ENCODE results near the gene CDKN2B-AS1. TPM values are rescaled to one million over a fixed set of nuclear protein-coding genes. Genes with fewer than 3 reads are reported as not detected.

Gene CDKN2B-AS1
- 1 to 10 TPM; 2.3 to 3.8 TPM for total RNA-seq

DNA sequence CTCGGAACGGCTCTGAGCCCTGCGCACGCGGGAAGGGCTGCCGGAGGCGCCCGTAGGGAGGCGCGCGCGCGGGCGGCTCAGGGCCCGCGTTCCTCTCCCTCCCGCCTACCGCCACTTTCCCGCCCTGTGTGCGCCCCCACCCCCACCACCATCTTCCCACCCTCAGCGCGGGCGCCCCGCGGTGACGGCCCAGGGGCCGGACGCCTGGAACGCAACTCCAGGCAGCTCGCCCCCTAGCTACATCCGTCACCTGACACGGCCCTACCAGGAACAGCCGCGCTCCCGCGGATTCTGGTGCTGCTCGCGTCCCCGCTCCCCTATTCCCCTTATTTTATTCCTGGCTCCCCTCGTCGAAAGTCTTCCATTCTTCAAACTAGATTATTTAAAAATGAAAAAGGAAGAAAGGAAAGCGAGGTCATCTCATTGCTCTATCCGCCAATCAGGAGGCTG, at the start of gene CDKN2B-AS1:
CDKN2B-AS1 (plus strand) TSS at position 236 of the 450 bp plus-strand sequence.

DNA sequence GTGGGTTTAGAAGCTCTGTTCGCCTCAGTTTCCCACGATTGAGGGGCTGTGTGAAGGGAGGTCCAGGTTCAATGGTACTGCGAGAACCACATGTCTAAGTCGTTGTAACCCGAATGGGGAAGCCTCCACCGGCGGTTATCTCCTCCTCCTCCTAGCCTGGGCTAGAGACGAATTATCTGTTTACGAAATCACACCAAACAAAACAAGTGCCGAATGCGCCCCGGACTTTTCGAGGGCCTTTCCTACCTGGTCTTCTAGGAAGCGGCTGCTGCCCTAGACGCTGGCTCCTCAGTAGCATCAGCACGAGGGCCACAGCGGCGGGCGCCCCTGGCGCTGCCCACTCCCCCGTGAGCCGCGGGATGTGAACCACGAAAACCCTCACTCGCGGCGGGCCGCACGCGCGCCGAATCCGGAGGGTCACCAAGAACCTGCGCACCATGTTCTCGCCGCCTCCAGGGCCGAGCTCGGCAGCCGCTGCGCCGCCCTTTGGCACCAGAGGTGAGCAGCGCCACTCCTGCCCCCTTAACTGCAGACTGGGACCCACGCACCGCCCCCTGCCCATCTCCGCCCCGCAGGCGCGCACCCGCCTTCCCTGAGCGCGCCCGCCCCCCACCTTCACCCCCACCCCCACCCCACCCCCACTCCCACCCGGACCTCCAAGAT, 567 bp upstream of the CDKN2B-AS1 start, which contains the start of gene CDKN2A:
CDKN2A (minus strand) TSS at position 500 of the 663 bp plus-strand sequence.

DNA sequence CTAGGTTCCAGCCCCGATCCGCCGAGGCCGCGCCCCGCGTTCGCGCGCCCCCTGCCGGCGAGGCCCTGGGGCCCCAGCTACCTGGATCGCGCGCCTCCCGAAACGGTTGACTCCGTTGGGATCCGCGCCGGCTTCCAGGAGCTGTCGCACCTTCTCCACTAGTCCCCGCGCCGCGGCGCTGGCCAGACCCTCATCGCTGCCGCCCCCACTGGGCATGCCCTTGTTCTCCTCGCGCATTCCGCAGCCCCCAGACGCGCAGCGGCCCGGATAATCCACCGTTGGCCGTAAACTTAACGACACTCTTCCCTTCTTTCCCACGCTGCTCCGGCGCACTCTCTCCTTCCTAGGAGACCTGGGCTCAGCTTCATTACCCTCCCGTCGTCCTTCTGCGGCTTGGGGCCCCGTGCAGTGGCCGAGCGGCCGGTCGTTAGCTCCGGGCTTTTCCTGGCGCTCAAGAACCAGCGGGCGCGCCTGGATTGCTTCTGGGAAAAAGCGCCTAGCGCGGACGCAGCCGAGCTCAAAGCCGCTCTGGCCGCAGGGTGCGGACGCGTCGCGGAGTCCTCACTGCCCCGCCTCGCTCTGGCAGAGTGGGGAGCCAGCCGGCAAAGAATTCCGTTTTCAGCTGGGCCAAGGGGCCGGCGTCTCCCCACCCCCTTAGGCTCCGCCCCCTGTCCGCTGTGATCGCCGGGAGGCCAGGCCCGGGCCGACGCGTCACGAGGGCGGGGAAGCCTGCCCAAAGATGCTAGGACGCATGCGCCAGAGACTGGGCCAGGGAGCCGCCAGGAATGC, 14.3 kb downstream of the CDKN2B-AS1 start, which contains the start of gene CDKN2B:
CDKN2B (minus strand) TSS at position 589 of the 789 bp plus-strand sequence; CDS start at position 237, 352 bp downstream.

Small RNA genes within 50 kb of the gene (small RNA-seq; reads per million reads assigned to genes)
- gene RF01909 (0 reads per million in 2 donors), gene RF02045 (0 reads per million in 2 donors)

Other genes starting within 250 kb of the CDKN2B-AS1 start
- gene MTAP, start 192.2 kb upstream of the CDKN2B-AS1 start, total RNA-seq = 10 to 100 TPM; 32.0 to 67.9 TPM
- 10 to 100 TPM in 1 of 2 donors, 1 to 10 TPM in 1; 7.7 to 11.7 TPM for gene CDKN2A, start 399 bp upstream of the CDKN2B-AS1 start, total RNA-seq
- gene CDKN2B, start 14.5 kb downstream of the CDKN2B-AS1 start, total RNA-seq = 1 to 10 TPM; 2.0 to 3.4 TPM

Measured in melanocyte of skin (primary cell).